Fibroblast of skin of right biceps (primary cell): ENCODE data around the gene RPS8.
"Not testable (repeated sequence)": the region's sequence is repeated elsewhere in the genome, so short reads cannot be mapped to it uniquely, and the experiment has no call there.

Source experiments
- DNase-seq: peaks from one replicate; pipeline ENCODE4 v3.0.0-alpha.2; 2013

Gene RPS8

GRCh38 chr1:44803312-44804095 is 28.2 kb downstream of the RPS8 start:
- no peak for DNase-seq

GRCh38 chr1:44805311-44806024 is 30.1 kb downstream of the RPS8 start:
- no peak for DNase-seq

- no peak for DNase-seq
Measured at GRCh38 chr1:44806025-44806703, 30.8 kb downstream of the RPS8 start.

- DNase-seq = no peak
Measured at GRCh38 chr1:44806704-44807363, 31.5 kb downstream of the RPS8 start, which contains the start of gene DYNLT4. Gene DYNLT4 (minus strand): TSS chr1:44807351. CDS start chr1:44806668, 683 bp downstream.

GRCh38 chr1:44807364-44808062 is 32.2 kb downstream of the RPS8 start:
- DNase-seq = peak; percentile 100

- peak; percentile 89 for DNase-seq
Measured at GRCh38 chr1:44808063-44808937, 33.0 kb downstream of the RPS8 start, which contains the start of gene BTBD19. Gene BTBD19 (plus strand): TSS chr1:44808523. CDS start chr1:44808821, 298 bp downstream.

- peak; percentile 82 for DNase-seq
Measured at GRCh38 chr1:44808938-44809917, 33.9 kb downstream of the RPS8 start.

- DNase-seq = no peak
Measured at GRCh38 chr1:44810101-44810761, 34.9 kb downstream of the RPS8 start.

GRCh38 chr1:44810762-44811105 is 35.4 kb downstream of the RPS8 start:
- DNase-seq = not testable (repeated sequence)

- DNase-seq = no peak
Measured at GRCh38 chr1:44811234-44811633, 35.9 kb downstream of the RPS8 start.

GRCh38 chr1:44812822-44813543 is 37.6 kb downstream of the RPS8 start:
- DNase-seq = no peak

GRCh38 chr1:44815926-44816325 is 40.6 kb downstream of the RPS8 start:
- DNase-seq = not testable (repeated sequence)

GRCh38 chr1:44817307-44817706 is 42.0 kb downstream of the RPS8 start:
- no peak for DNase-seq

GRCh38 chr1:44817771-44818495 is 42.6 kb downstream of the RPS8 start:
- no peak for DNase-seq

- DNase-seq = no peak
Measured at GRCh38 chr1:44819196-44819607, 43.9 kb downstream of the RPS8 start.

GRCh38 chr1:44819608-44820327 is 44.4 kb downstream of the RPS8 start:
- peak; percentile 98 for DNase-seq
